GM12878 (cell line): ENCODE data around the gene ARMH1. TPM values are rescaled to one million over a fixed set of nuclear protein-coding genes. Genes with fewer than 3 reads are reported as not detected.
A peak's percentile ranks its signal among the peaks of the same experiment; 100 is the strongest.

ENCODE experiments used
- BHLHE40 ChIP-seq, 2 experiments: fragments of 450-650 bp in 1 of 2; IDR thresholded peaks; 2 replicates each; pipeline ENCODE4 v1.6.1; 2011 to 2017; ENCODE audit warnings: low read depth in 2 of 2, borderline replicate concordance in 1 of 2, improper control_type of control experiment in 1 of 2, low read length in 1 of 2, mild to moderate bottlenecking in 1 of 2
- CBX5 ChIP-seq: sonication (generic); IDR thresholded peaks from 2 replicates; pipeline ENCODE4 v1.6.1; 2016; ENCODE audit warnings: low read depth, moderate library complexity, mild to moderate bottlenecking, inconsistent platforms
- MXI1 ChIP-seq: fragments of 150-350 bp; IDR thresholded peaks from 2 replicates; pipeline ENCODE4 v1.6.1; 2011; ENCODE audit warnings: low read depth, mild to moderate bottlenecking, inconsistent platforms, low read length, improper control_type of control experiment
- PAX8 ChIP-seq: fragments of 450-650 bp; IDR thresholded peaks from 2 replicates; pipeline ENCODE4 v1.6.1; 2017; ENCODE audit warnings: mild to moderate bottlenecking, moderate library complexity
- RAD21 ChIP-seq: IDR thresholded peaks from 2 replicates; pipeline ENCODE4 v1.6.1; 2011; ENCODE audit warnings: mild to moderate bottlenecking, low read depth, low read length, moderate library complexity; ENCODE audit not compliant: insufficient read depth
- SREBF1 ChIP-seq: IDR thresholded peaks from 2 replicates; pipeline ENCODE4 v1.6.1; 2012; ENCODE audit warnings: mild to moderate bottlenecking, low read length
- TARDBP ChIP-seq: IDR thresholded peaks from 2 replicates; pipeline ENCODE4 v1.6.1; 2016; ENCODE audit warnings: borderline replicate concordance
- USF2 ChIP-seq: IDR thresholded peaks from 2 replicates; pipeline ENCODE4 v1.6.1; 2011; ENCODE audit warnings: low read depth, low read length, improper control_type of control experiment, borderline replicate concordance
- ZBTB40 ChIP-seq: fragments of 450-650 bp; IDR thresholded peaks from 2 replicates; pipeline ENCODE4 v1.6.1; 2016; ENCODE audit warnings: mild to moderate bottlenecking, moderate library complexity, borderline replicate concordance
- polyA plus RNA-seq, 11 experiments: library from polyadenylated mRNA; depleted of rRNA in 4 of 11; unstranded in 6 of 11; stranded (reverse) in 5 of 11; fragments of >200 nt; fragmentation: Nextera tagmentation in 4 of 11; fragmentation: Illumina TruSeq in 1 of 11; extraction: Ambion mirVana in 4 of 11; extraction: Trizol in 1 of 11; gene quantifications; 1 replicate in 1 of 11; 2 replicates in 10 of 11; pipeline versions ENCODE4 v1.2.1 to v1.2.3, GENCODE V29; 2011 to 2016; ENCODE audit warnings: inconsistent platforms in 2 of 11, missing spikeins in 2 of 11, low read depth in 1 of 11
- total RNA-seq, 4 experiments: library from RNA; depleted of rRNA in 3 of 4; stranded (reverse); fragments of >200 nt in 3 of 4; fragmentation: Illumina TruSeq in 1 of 4; extraction: Trizol in 1 of 4; gene quantifications; 2 replicates each; pipeline versions ENCODE4 v1.2.1 to v1.2.3, GENCODE V29; 2013 to 2021
- TF ChIP-seq, protein P1 (sequence below): fragments of 450-650 bp; IDR thresholded peaks from 2 replicates; pipeline ENCODE4 v1.6.1; 2017; ENCODE audit warnings: low read depth, mild to moderate bottlenecking, moderate library complexity
- TF ChIP-seq, protein P2 (sequence below): IDR thresholded peaks from 2 replicates; pipeline ENCODE4 v1.6.1; 2012; ENCODE audit warnings: mild to moderate bottlenecking, low read depth, low read length
- TF ChIP-seq, protein P3 (sequence below): fragments of 450-650 bp; IDR thresholded peaks from 2 replicates; pipeline ENCODE4 v1.6.1; 2017; ENCODE audit warnings: mild to moderate bottlenecking, moderate library complexity

ARMH1 gene
- total and polyA plus RNA-seq, 10 of the 15 experiments (the other 5 are each of a cell fraction or from before 2014, with no cell fraction given): 0.93 to 43.9 (median 8.2) TPM

DNA sequence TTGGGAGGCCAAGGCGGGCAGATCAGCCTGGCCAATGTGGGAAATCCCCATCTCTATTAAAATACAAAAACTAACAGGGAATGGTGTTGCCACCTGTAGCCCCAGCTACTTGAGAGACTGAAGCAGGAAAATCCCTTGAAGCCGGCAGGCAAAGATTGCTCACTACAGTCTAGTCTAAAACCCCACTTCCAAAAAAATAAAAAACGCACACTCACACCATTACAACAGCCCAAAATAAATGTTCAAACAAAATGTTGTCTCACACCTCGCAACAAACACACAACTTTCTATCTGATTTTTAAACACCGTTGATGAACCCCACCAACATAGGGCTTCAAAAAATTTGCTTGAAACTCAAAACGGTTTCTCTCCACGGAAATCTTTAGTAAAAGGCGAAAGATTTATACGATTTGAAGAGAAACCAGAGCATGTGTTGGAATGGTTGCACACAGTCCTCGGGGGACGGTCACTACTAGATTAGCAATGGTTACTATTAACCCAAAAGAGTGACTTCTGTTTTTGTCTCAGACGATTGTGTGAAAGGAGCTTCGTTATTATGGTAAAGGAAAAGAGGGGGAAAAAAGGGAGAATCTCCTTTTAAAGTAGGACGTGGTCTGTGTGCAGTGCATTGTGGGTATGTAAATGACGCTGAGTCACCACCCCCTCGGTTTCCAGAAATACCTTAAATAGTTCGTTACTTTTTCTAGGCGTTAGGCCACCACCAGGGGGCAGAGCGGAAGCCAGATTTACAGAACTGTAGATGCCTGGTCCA, 56.4 kb downstream of the ARMH1 start, which contains the start of gene RNU5D-1 (continued):
- TF ChIP-seq ZBTB40: no peak
- no peak for TF ChIP-seq SREBF1
- TF ChIP-seq CBX5: peak; percentile 72; the same call in 1 of the 2 replicates
- no peak for TF ChIP-seq USF2
- TF ChIP-seq TARDBP: peak; percentile 100
- TF ChIP-seq RAD21: peak; percentile 58
- TF ChIP-seq, protein P1, sequence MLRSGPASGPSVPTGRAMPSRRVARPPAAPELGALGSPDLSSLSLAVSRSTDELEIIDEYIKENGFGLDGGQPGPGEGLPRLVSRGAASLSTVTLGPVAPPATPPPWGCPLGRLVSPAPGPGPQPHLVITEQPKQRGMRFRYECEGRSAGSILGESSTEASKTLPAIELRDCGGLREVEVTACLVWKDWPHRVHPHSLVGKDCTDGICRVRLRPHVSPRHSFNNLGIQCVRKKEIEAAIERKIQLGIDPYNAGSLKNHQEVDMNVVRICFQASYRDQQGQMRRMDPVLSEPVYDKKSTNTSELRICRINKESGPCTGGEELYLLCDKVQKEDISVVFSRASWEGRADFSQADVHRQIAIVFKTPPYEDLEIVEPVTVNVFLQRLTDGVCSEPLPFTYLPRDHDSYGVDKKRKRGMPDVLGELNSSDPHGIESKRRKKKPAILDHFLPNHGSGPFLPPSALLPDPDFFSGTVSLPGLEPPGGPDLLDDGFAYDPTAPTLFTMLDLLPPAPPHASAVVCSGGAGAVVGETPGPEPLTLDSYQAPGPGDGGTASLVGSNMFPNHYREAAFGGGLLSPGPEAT: peak; percentile 97
- peak; percentile 84; the same call in 1 of the 2 replicates for TF ChIP-seq PAX8
- TF ChIP-seq BHLHE40 (IDR thresholded peaks at IDR 0.05; ENCODE audit: borderline replicate concordance in 1 of 2, low read depth in 2 of 2, low read length in 1 of 2): 0 out of 4 replicates have a peak, but pooled peaks of 1 of the 2 experiments have one; percentile 4
- TF ChIP-seq MXI1: peak; percentile 41
- TF ChIP-seq, protein P2, sequence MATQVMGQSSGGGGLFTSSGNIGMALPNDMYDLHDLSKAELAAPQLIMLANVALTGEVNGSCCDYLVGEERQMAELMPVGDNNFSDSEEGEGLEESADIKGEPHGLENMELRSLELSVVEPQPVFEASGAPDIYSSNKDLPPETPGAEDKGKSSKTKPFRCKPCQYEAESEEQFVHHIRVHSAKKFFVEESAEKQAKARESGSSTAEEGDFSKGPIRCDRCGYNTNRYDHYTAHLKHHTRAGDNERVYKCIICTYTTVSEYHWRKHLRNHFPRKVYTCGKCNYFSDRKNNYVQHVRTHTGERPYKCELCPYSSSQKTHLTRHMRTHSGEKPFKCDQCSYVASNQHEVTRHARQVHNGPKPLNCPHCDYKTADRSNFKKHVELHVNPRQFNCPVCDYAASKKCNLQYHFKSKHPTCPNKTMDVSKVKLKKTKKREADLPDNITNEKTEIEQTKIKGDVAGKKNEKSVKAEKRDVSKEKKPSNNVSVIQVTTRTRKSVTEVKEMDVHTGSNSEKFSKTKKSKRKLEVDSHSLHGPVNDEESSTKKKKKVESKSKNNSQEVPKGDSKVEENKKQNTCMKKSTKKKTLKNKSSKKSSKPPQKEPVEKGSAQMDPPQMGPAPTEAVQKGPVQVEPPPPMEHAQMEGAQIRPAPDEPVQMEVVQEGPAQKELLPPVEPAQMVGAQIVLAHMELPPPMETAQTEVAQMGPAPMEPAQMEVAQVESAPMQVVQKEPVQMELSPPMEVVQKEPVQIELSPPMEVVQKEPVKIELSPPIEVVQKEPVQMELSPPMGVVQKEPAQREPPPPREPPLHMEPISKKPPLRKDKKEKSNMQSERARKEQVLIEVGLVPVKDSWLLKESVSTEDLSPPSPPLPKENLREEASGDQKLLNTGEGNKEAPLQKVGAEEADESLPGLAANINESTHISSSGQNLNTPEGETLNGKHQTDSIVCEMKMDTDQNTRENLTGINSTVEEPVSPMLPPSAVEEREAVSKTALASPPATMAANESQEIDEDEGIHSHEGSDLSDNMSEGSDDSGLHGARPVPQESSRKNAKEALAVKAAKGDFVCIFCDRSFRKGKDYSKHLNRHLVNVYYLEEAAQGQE: no peak
- TF ChIP-seq, protein P3, sequence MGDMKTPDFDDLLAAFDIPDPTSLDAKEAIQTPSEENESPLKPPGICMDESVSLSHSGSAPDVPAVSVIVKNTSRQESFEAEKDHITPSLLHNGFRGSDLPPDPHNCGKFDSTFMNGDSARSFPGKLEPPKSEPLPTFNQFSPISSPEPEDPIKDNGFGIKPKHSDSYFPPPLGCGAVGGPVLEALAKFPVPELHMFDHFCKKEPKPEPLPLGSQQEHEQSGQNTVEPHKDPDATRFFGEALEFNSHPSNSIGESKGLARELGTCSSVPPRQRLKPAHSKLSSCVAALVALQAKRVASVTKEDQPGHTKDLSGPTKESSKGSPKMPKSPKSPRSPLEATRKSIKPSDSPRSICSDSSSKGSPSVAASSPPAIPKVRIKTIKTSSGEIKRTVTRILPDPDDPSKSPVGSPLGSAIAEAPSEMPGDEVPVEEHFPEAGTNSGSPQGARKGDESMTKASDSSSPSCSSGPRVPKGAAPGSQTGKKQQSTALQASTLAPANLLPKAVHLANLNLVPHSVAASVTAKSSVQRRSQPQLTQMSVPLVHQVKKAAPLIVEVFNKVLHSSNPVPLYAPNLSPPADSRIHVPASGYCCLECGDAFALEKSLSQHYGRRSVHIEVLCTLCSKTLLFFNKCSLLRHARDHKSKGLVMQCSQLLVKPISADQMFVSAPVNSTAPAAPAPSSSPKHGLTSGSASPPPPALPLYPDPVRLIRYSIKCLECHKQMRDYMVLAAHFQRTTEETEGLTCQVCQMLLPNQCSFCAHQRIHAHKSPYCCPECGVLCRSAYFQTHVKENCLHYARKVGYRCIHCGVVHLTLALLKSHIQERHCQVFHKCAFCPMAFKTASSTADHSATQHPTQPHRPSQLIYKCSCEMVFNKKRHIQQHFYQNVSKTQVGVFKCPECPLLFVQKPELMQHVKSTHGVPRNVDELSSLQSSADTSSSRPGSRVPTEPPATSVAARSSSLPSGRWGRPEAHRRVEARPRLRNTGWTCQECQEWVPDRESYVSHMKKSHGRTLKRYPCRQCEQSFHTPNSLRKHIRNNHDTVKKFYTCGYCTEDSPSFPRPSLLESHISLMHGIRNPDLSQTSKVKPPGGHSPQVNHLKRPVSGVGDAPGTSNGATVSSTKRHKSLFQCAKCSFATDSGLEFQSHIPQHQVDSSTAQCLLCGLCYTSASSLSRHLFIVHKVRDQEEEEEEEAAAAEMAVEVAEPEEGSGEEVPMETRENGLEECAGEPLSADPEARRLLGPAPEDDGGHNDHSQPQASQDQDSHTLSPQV: no peak; the same call in 1 of the 2 replicates
